ENCODE results near the gene NEK7.

The NEK7 gene

DNA sequence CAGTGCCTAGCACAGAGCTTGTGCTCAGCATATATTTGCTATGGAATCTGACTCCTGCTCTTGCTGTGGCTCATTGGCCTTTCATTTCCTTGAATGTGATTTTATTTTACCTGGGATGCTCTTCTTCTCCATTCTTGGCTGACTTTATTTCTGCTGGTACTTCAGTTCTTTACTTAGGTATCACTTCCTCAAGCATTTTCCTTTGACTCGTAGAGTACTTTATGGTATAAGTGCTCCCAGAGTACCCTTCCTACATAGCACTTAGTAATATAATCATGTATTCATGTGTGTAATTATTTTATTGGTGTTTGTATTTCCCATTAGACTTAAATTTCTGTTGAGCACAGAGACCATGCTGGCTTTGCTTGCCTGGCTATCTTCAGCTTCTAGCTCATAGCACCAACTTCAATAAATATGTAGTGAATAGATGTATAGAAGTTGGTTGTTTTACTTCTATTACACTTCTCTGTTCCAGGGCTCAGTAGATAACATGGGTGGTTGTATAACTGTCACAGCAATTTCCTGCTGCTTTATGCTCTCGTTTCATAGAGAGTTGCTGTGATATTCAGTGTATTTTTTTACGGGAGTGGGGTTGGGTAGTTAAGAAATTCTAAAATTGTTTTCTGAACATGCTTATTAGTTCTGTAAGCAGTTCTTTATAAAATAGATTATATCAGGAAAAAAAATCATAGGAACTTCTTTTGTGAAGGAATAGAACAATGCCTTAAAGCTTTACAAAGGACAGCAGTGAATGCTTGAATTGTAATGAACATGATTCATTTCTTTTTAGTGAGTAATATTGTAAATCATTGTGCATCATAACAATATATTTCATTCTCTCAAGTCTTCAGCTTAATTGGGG, 112.2 kb downstream of the NEK7 start:
- H3K27ac ChIP-seq = no peak overlapping the region
- no peak overlapping the region for H3K4me3 ChIP-seq
- H3K4me2 ChIP-seq = no peak overlapping the region
- no peak overlapping the region for H3K9ac ChIP-seq
- no peak for TF ChIP-seq Cebpa-rat (IDR thresholded peaks at IDR 0.05)
- no peaks in the 10 kb centered on the region for H3K27me3 ChIP-seq
- peaks cover 0 to 64% (median 20%) of the 10 kb centered on the region in 11 experiments; a peak in 16 of 22 replicates for H3K36me3 ChIP-seq
- H3K9me3 ChIP-seq (replicated peaks in 1 of 11) = no peaks in the 10 kb centered on the region
- peaks cover 0 to 66% (median 0%) of the 10 kb centered on the region in 11 experiments; a peak in 4 of 22 replicates for H4K20me1 ChIP-seq
- H3K4me1 ChIP-seq = no peaks in the 10 kb centered on the region

GRCh38 chr1:198269646-198269940, 112.8 kb downstream of the NEK7 start:
- H4K20me1 ChIP-seq = peaks cover 0 to 72% (median 0%) of the 10 kb centered on the region in 11 experiments; a peak in 4 of 22 replicates
- no peak for TF ChIP-seq Cebpa-rat (IDR thresholded peaks at IDR 0.05)
- no peaks in the 10 kb centered on the region for H3K4me1 ChIP-seq
- peaks cover 0 to 58% (median 20%) of the 10 kb centered on the region in 11 experiments; a peak in 16 of 22 replicates for H3K36me3 ChIP-seq
- no peak overlapping the region for H3K27ac ChIP-seq
- H3K9me3 ChIP-seq (replicated peaks in 1 of 11) = no peaks in the 10 kb centered on the region
- H3K27me3 ChIP-seq = no peaks in the 10 kb centered on the region
- no peak overlapping the region for H3K4me2 ChIP-seq
- H3K9ac ChIP-seq = no peak overlapping the region
- no peak overlapping the region for H3K4me3 ChIP-seq

GRCh38 chr1:198270273-198270828, 113.6 kb downstream of the NEK7 start:
- TF ChIP-seq Cebpa-rat (IDR thresholded peaks at IDR 0.05) = no peak
- peaks cover 0 to 51% (median 15%) of the 10 kb centered on the region in 11 experiments; a peak in 15 of 22 replicates for H3K36me3 ChIP-seq
- H3K4me1 ChIP-seq = no peaks in the 10 kb centered on the region
- H3K4me2 ChIP-seq = no peak overlapping the region
- H3K9me3 ChIP-seq (replicated peaks in 1 of 11) = no peaks in the 10 kb centered on the region
- H3K9ac ChIP-seq = no peak overlapping the region
- no peak overlapping the region for H3K27ac ChIP-seq
- H3K27me3 ChIP-seq = no peaks in the 10 kb centered on the region
- peaks cover 0 to 65% (median 0%) of the 10 kb centered on the region in 11 experiments; a peak in 4 of 22 replicates for H4K20me1 ChIP-seq
- H3K4me3 ChIP-seq = no peak overlapping the region

GRCh38 chr1:198271467-198271866, 114.7 kb downstream of the NEK7 start:
- Histone ChIP-seq H3K27me3 (no peaks in the 10 kb centered on the region), H3K9ac (no peak overlapping the region)

DNA sequence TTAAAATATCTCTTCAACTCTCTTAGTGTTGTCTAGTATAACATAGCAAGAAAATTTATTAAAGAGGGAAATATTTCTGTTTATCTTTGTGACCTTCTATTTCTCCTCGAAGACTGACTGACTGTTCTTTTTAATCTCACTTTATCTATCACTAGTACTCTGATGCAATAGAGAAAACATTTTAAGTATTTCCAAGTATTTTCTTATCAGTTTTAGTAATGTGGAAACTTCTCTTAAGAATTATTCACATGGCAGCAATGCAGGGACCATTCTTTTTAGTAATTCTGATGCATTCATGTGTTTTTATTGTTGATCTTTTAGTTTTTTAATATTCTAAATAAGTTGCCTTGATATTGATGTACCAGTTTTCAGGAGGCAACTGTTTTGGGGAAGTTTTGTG, 115.7 kb downstream of the NEK7 start:
- no peak for TF ChIP-seq Cebpa-rat (IDR thresholded peaks at IDR 0.05)
- H3K9me3 ChIP-seq (replicated peaks in 1 of 11) = no peaks in the 10 kb centered on the region
- no peak overlapping the region for H3K9ac ChIP-seq
- H3K4me2 ChIP-seq = no peak overlapping the region
- no peak overlapping the region for H3K4me3 ChIP-seq
- H3K27ac ChIP-seq = no peak overlapping the region
- H3K27me3 ChIP-seq = no peaks in the 10 kb centered on the region
- H3K36me3 ChIP-seq = peaks cover 0 to 32% (median 4%) of the 10 kb centered on the region in 11 experiments; a peak in 9 of 22 replicates
- peaks cover 0 to 62% (median 0%) of the 10 kb centered on the region in 11 experiments; a peak in 4 of 22 replicates for H4K20me1 ChIP-seq
- no peaks in the 10 kb centered on the region for H3K4me1 ChIP-seq

More at GRCh38 chr1:198271467-198271866, 114.7 kb downstream of the NEK7 start:
- no peak overlapping the region for H3K27ac ChIP-seq
- H3K36me3 ChIP-seq = peaks cover 0 to 42% (median 12%) of the 10 kb centered on the region in 11 experiments; a peak in 13 of 22 replicates
- no peak overlapping the region for H3K4me3 ChIP-seq
- H3K4me1 ChIP-seq = no peaks in the 10 kb centered on the region
- no peaks in the 10 kb centered on the region for H3K9me3 ChIP-seq (replicated peaks in 1 of 11)
- TF ChIP-seq Cebpa-rat (IDR thresholded peaks at IDR 0.05) = no peak
- no peak overlapping the region for H3K4me2 ChIP-seq
- H4K20me1 ChIP-seq = peaks cover 0 to 65% (median 0%) of the 10 kb centered on the region in 11 experiments; a peak in 4 of 22 replicates

GRCh38 chr1:198273748-198274295, 117.0 kb downstream of the NEK7 start:
- Histone ChIP-seq H3K27me3 (no peaks in the 10 kb centered on the region), H3K4me2 (no peak overlapping the region), H3K4me3 (no peak overlapping the region), H3K9me3 (replicated peaks in 1 of 11) (no peaks in the 10 kb centered on the region), H3K36me3 (peaks cover 0 to 20% (median 2%) of the 10 kb centered on the region in 11 experiments; a peak in 7 of 22 replicates), H3K4me1 (no peaks in the 10 kb centered on the region), H3K27ac (no peak overlapping the region), H4K20me1 (peaks cover 0 to 56% (median 0%) of the 10 kb centered on the region in 11 experiments; a peak in 3 of 22 replicates), H3K9ac (no peak overlapping the region)
- no peak for TF ChIP-seq Cebpa-rat (IDR thresholded peaks at IDR 0.05)

- Histone ChIP-seq H3K27ac (no peak overlapping the region), H3K9ac (no peak overlapping the region), H3K4me1 (no peaks in the 10 kb centered on the region), H3K4me3 (no peak overlapping the region), H4K20me1 (peaks cover 0 to 53% (median 0%) of the 10 kb centered on the region in 11 experiments; a peak in 3 of 22 replicates), H3K27me3 (no peaks in the 10 kb centered on the region), H3K9me3 (replicated peaks in 1 of 11) (no peaks in the 10 kb centered on the region), H3K4me2 (no peak overlapping the region), H3K36me3 (peaks cover 0 to 23% (median 5%) of the 10 kb centered on the region in 11 experiments; a peak in 8 of 22 replicates)
- no peak for TF ChIP-seq Cebpa-rat (IDR thresholded peaks at IDR 0.05)
These were observed 118.8 kb downstream of the NEK7 start for GRCh38 chr1:198275597-198275996.

GRCh38 chr1:198276241-198276640, 119.4 kb downstream of the NEK7 start:
- peaks cover 0 to 47% (median 0%) of the 10 kb centered on the region in 11 experiments; a peak in 3 of 22 replicates for H4K20me1 ChIP-seq
- no peaks in the 10 kb centered on the region for H3K4me1 ChIP-seq
- no peak for TF ChIP-seq Cebpa-rat (IDR thresholded peaks at IDR 0.05)
- no peaks in the 10 kb centered on the region for H3K9me3 ChIP-seq (replicated peaks in 1 of 11)
- no peak overlapping the region for H3K27ac ChIP-seq
- H3K27me3 ChIP-seq = no peaks in the 10 kb centered on the region
- no peak overlapping the region for H3K4me3 ChIP-seq
- no peak overlapping the region for H3K9ac ChIP-seq
- no peak overlapping the region for H3K4me2 ChIP-seq
- H3K36me3 ChIP-seq = peaks cover 0 to 17% (median 5%) of the 10 kb centered on the region in 11 experiments; a peak in 6 of 22 replicates

- Histone ChIP-seq H3K36me3 (peaks cover 0 to 40% (median 8%) of the 10 kb centered on the region in 11 experiments; a peak in 9 of 22 replicates), H3K4me3 (no peak overlapping the region), H3K4me2 (no peak overlapping the region), H3K9me3 (replicated peaks in 1 of 11) (no peaks in the 10 kb centered on the region), H3K4me1 (no peaks in the 10 kb centered on the region), H3K9ac (no peak overlapping the region), H3K27ac (no peak overlapping the region), H4K20me1 (peaks cover 0 to 46% (median 0%) of the 10 kb centered on the region in 11 experiments; a peak in 3 of 22 replicates), H3K27me3 (no peaks in the 10 kb centered on the region)
- no peak for TF ChIP-seq Cebpa-rat (IDR thresholded peaks at IDR 0.05)
These were observed 122.1 kb downstream of the NEK7 start for GRCh38 chr1:198278943-198279342.
